GM12878 (cell line): ENCODE data around the gene RBKS. TPM values are rescaled to one million over a fixed set of nuclear protein-coding genes. Genes with fewer than 3 reads are reported as not detected.

Experiments used
- ATAC-seq: fragments of 200-7000 bp; cut with Tn5 transposase; 3 replicates; pipeline ENCODE4 v1.9.1; 2020; ENCODE audit warnings: mild to moderate bottlenecking, moderate library complexity
- BruUV-seq: library from RNA; stranded (reverse); fragments of 400-500 nt; replicated peaks from 2 replicates; lab custom pipeline; 2021; lab: Mats Ljungman, UMichigan
- CTCF ChIA-PET: fragments of 300-600 bp; sonication (Branson Sonifier 250); formaldehyde crosslinking; extraction: SDS; loops from one replicate; lab custom pipeline; 2021; ENCODE audit warnings: inconsistent platforms; lab: Yijun Ruan, JAX
- POLR2A ChIA-PET: fragments of 350-600 bp; formaldehyde crosslinking; extraction: SDS; loops from one replicate; lab custom pipeline; 2021; ENCODE audit warnings: inconsistent platforms; lab: Charles Lee
- RAD21 ChIA-PET: fragments of 300-600 bp; sonication (Branson Sonifier 250); formaldehyde crosslinking; loops from one replicate; lab custom pipeline; 2023; ENCODE audit warnings: antibody characterized with exemption; ENCODE audit not compliant: unreplicated experiment; lab: Charles Lee
- SMC1A ChIA-PET: fragments of 300-600 bp; sonication (Branson Sonifier 250); formaldehyde crosslinking; loops from one replicate; lab custom pipeline; 2023; ENCODE audit not compliant: unreplicated experiment, uncharacterized antibody; lab: Charles Lee
- DNase-seq: peaks from one replicate; pipeline ENCODE4 v3.0.0-alpha.2; 2011; ENCODE audit warnings: low read depth, low spot score
- FAIRE-seq: peaks from 3 replicates; lab custom pipeline; 2011; peaks lifted over from hg19 to GRCh38; lab: Jason Lieb, UNC
- H2AFZ ChIP-seq: 2 replicates; pipeline ENCODE4 v1.6.0; 2011; ENCODE audit warnings: low read depth, low read length, control low read depth; ENCODE audit not compliant: control insufficient read depth
- H3K27ac ChIP-seq: 2 replicates; pipeline ENCODE4 v1.5.1; 2011; ENCODE audit warnings: control low read depth; ENCODE audit not compliant: control insufficient read depth, insufficient read depth
- H3K27me3 ChIP-seq, 2 experiments: replicated peaks in 1 of 2; 2 replicates each; pipeline versions ENCODE4 v1.6.0 to v1.6.1; 2011; ENCODE audit warnings: low read length in 1 of 2; ENCODE audit not compliant: control insufficient read depth in 2 of 2, insufficient read depth in 2 of 2
- H3K36me3 ChIP-seq, 2 experiments: 2 replicates each; pipeline ENCODE4 v1.5.1; 2011; ENCODE audit warnings: low read length in 1 of 2; ENCODE audit not compliant: control insufficient read depth in 2 of 2, insufficient read depth in 2 of 2
- H3K4me1 ChIP-seq: 2 replicates; pipeline ENCODE4 v1.6.1; 2011; ENCODE audit warnings: mild to moderate bottlenecking, low read length, moderate library complexity, mixed read lengths; ENCODE audit not compliant: control insufficient read depth, insufficient read depth
- H3K4me2 ChIP-seq: 2 replicates; pipeline ENCODE4 v1.6.0; 2011; ENCODE audit warnings: control low read depth; ENCODE audit not compliant: control insufficient read depth, insufficient read depth
- H3K4me3 ChIP-seq: fragments of 200-600 bp; sonication (generic); 2 replicates; pipeline ENCODE4 v1.5.1; 2016
- H3K79me2 ChIP-seq: 2 replicates; pipeline ENCODE4 v1.6.0; 2011; ENCODE audit warnings: low read length; ENCODE audit not compliant: control insufficient read depth, insufficient read depth
- H3K9ac ChIP-seq: 2 replicates; pipeline ENCODE4 v1.8.0; 2011; ENCODE audit warnings: low read length, control low read depth, mixed read lengths; ENCODE audit not compliant: control insufficient read depth, insufficient read depth
- H3K9me3 ChIP-seq: replicated peaks from 3 replicates; pipeline ENCODE4 v1.5.1; 2011; ENCODE audit warnings: mild to moderate bottlenecking, low read length; ENCODE audit not compliant: control insufficient read depth, insufficient read depth
- H4K20me1 ChIP-seq: 2 replicates; pipeline ENCODE4 v1.6.0; 2011; ENCODE audit not compliant: control insufficient read depth, insufficient read depth
- CTCF ChIP-seq, 3 experiments: IDR thresholded peaks in 2 of 3; conservative IDR thresholded peaks in 1 of 3; 2 replicates each; pipeline ENCODE4 v1.5.1; 2011; ENCODE audit warnings: low read depth in 3 of 3, low read length in 3 of 3, mild to moderate bottlenecking in 3 of 3, control low read depth in 2 of 3, moderate library complexity in 2 of 3, inconsistent platforms in 1 of 3, mixed read lengths in 1 of 3; ENCODE audit not compliant: control insufficient read depth in 2 of 3, insufficient read depth in 1 of 3; ENCODE audit errors: extremely low read depth in 1 of 3
- FOS ChIP-seq: IDR thresholded peaks from 3 replicates; pipeline ENCODE4 v1.6.1; 2011; ENCODE audit warnings: borderline replicate concordance; ENCODE audit not compliant: insufficient read length; ENCODE audit errors: extremely low read depth
- FOXK2 ChIP-seq: fragments of 450-650 bp; IDR thresholded peaks from 2 replicates; pipeline ENCODE4 v1.6.1; 2017; ENCODE audit warnings: mild to moderate bottlenecking, moderate library complexity
- HCFC1 ChIP-seq: fragments of 150-350 bp; IDR thresholded peaks from 2 replicates; pipeline ENCODE4 v1.6.1; 2014; ENCODE audit warnings: low read length
- KLF5 ChIP-seq: fragments of 450-650 bp; IDR thresholded peaks from 2 replicates; pipeline ENCODE4 v1.6.1; 2014; ENCODE audit warnings: mild to moderate bottlenecking; ENCODE audit not compliant: partially characterized antibody
- NR2C1 ChIP-seq: fragments of 450-650 bp; IDR thresholded peaks from 2 replicates; pipeline ENCODE4 v1.6.1; 2017; ENCODE audit warnings: antibody characterized with exemption, mild to moderate bottlenecking, moderate library complexity
- PKNOX1 ChIP-seq: fragments of 450-650 bp; IDR thresholded peaks from 2 replicates; pipeline ENCODE4 v1.6.1; 2016; ENCODE audit warnings: mild to moderate bottlenecking
- RFX5 ChIP-seq: IDR thresholded peaks from 2 replicates; pipeline ENCODE4 v1.6.1; 2011; ENCODE audit warnings: low read depth, low read length, improper control_type of control experiment
- SMARCA5 ChIP-seq: fragments of 450-650 bp; IDR thresholded peaks from 2 replicates; pipeline ENCODE4 v1.6.1; 2017; ENCODE audit warnings: mild to moderate bottlenecking
- TAF1 ChIP-seq: IDR thresholded peaks from 2 replicates; pipeline ENCODE4 v1.6.1; 2011; ENCODE audit warnings: mild to moderate bottlenecking, low read depth, low read length, borderline replicate concordance
- TCF12 ChIP-seq: IDR thresholded peaks from 2 replicates; pipeline ENCODE4 v1.6.1; 2011; ENCODE audit warnings: low read depth, mild to moderate bottlenecking, low read length
- ZBTB33 ChIP-seq: fragments of 450-650 bp; IDR thresholded peaks from 2 replicates; pipeline ENCODE4 v1.6.1; 2017; ENCODE audit warnings: mild to moderate bottlenecking
- WGBS: methylation state at CpG from one replicate; pipeline ENCODE4 v1.1.6; 2016; ENCODE audit warnings: low lambda C conversion rate; ENCODE audit not compliant: insufficient replicate concordance, insufficient coverage; ENCODE audit errors: missing lambda C conversion rate; 5-methylcytosine and 5-hydroxymethylcytosine counted together
- in situ Hi-C: fragments of 300-500 bp; cut with MboI; formaldehyde crosslinking; loops from 9 replicates; pipeline ENCODE4 v1.14.3; 2018; ENCODE audit warnings: mixed read lengths
- intact Hi-C: fragments of 100-400 bp; cut with micrococcal nuclease; formaldehyde crosslinking; loops from one replicate; pipeline ENCODE4 v1.14.2; 2022; ENCODE audit not compliant: unreplicated experiment
- polyA plus RNA-seq, 11 experiments: library from polyadenylated mRNA; depleted of rRNA in 4 of 11; unstranded in 6 of 11; stranded (reverse) in 5 of 11; fragments of >200 nt; fragmentation: Nextera tagmentation in 4 of 11; fragmentation: Illumina TruSeq in 1 of 11; extraction: Ambion mirVana in 4 of 11; extraction: Trizol in 1 of 11; gene quantifications; 1 replicate in 1 of 11; 2 replicates in 10 of 11; pipeline versions ENCODE4 v1.2.1 to v1.2.3, GENCODE V29; 2011 to 2016; ENCODE audit warnings: inconsistent platforms in 2 of 11, missing spikeins in 2 of 11, low read depth in 1 of 11
- total RNA-seq, 4 experiments: library from RNA; depleted of rRNA in 3 of 4; stranded (reverse); fragments of >200 nt in 3 of 4; fragmentation: Illumina TruSeq in 1 of 4; extraction: Trizol in 1 of 4; gene quantifications; 2 replicates each; pipeline versions ENCODE4 v1.2.1 to v1.2.3, GENCODE V29; 2013 to 2021

RBKS gene
- total and polyA plus RNA-seq, 10 of the 15 experiments (the other 5 are each of a cell fraction or from before 2014, with no cell fraction given): 0.39 to 1.8 (median 1.0) TPM

- no peak overlapping the region for H3K4me3 ChIP-seq
- no peaks in the 10 kb centered on the region for H3K79me2 ChIP-seq
- no peaks in the 10 kb centered on the region for H3K4me1 ChIP-seq
- CTCF ChIA-PET: no interaction called here
- TF ChIP-seq TAF1 (no peak), ZBTB33 (no peak)
- intact Hi-C loops (no loop called here), in situ Hi-C loops (no loop called here)
- no peak overlapping the region for H2AFZ ChIP-seq
- SMC1A ChIA-PET: no interaction called here
- no peaks in the 10 kb centered on the region for H3K27me3 ChIP-seq
- no peak for DNase-seq
- H3K27ac ChIP-seq: no peak overlapping the region
- no TSS peak for BruUV-seq
- H3K36me3 ChIP-seq: no peaks in the 10 kb centered on the region
- no peak overlapping the region for H3K4me2 ChIP-seq
- ATAC-seq: no peak
- H3K9ac ChIP-seq: no peak overlapping the region
- POLR2A ChIA-PET: no interaction called here
- RAD21 ChIA-PET: no interaction called here
- FAIRE-seq: no peak
- H4K20me1 ChIP-seq: no peaks in the 10 kb centered on the region; the same call in 1 of the 2 replicates
- H3K9me3 ChIP-seq: no peaks in the 10 kb centered on the region
- 100% methylated on average over 1 of the region's 1 CpG for WGBS
These were observed 15.9 kb upstream of the RBKS start for GRCh38 chr2:27906074-27906473.

GRCh38 chr2:27904405-27904665, 14.1 kb upstream of the RBKS start:
- no peak for FAIRE-seq
- DNase-seq: no peak
- intact Hi-C loops (no loop called here), in situ Hi-C loops (no loop called here)
- Histone ChIP-seq H3K9me3 (no peaks in the 10 kb centered on the region), H3K4me2 (no peak overlapping the region), H2AFZ (no peak overlapping the region), H3K9ac (no peak overlapping the region), H3K27me3 (no peaks in the 10 kb centered on the region), H4K20me1 (no peaks in the 10 kb centered on the region; the same call in 1 of the 2 replicates), H3K4me1 (no peaks in the 10 kb centered on the region), H3K79me2 (no peaks in the 10 kb centered on the region), H3K27ac (no peak overlapping the region), H3K36me3 (no peaks in the 10 kb centered on the region), H3K4me3 (no peak overlapping the region)
- ChIA-PET CTCF (interaction anchor here (0.8 to 1.2 kb wide), 2 partner anchors 10 to 403 kb away, joined by 3 to 7 read pairs; no protein-coding TSS in a partner anchor), RAD21 (no interaction called here), POLR2A (no interaction called here), SMC1A (interaction anchor here (1.1 kb wide), 1 partner anchor 10 kb away, joined by 3 read pairs; no protein-coding TSS in a partner anchor)
- no peak for ATAC-seq
- BruUV-seq: no TSS peak
- WGBS: 52% methylated on average over 1 of the region's 1 CpG
- no peak for TF ChIP-seq TCF12
- TF ChIP-seq NR2C1: no peak
- TF ChIP-seq FOXK2: no peak
- TF ChIP-seq FOS: no peak
- no peak for TF ChIP-seq PKNOX1
- TF ChIP-seq HCFC1: no peak
- TF ChIP-seq SMARCA5: no peak
- TF ChIP-seq KLF5: no peak
- TF ChIP-seq RFX5: no peak
- no peak for TF ChIP-seq CTCF (IDR thresholded peaks at IDR 0.05 in 2 of 3, conservative IDR thresholded peaks at IDR 0.05 in 1 of 3; ENCODE audit: control insufficient read depth in 2 of 3, extremely low read depth in 1 of 3, insufficient read depth in 1 of 3, low read depth in 3 of 3, low read length in 3 of 3)
